GM23338 (cell line): Measurements from ENCODE around the gene RPL27A. TPM values are rescaled to one million over a fixed set of nuclear protein-coding genes. Genes with fewer than 3 reads are reported as not detected.

Experiments used
- ATAC-seq: fragments of 200-7000 bp; cut with Tn5 transposase; 3 replicates; pipeline ENCODE4 v1.9.1; 2020
- DNase-seq: peaks from one replicate; pipeline ENCODE4 v3.0.0-alpha.2; 2015; ENCODE audit warnings: low spot score
- H2AFZ ChIP-seq: fragments of 200-600 bp; sonication (generic); 2 replicates; pipeline ENCODE4 v1.8.0; 2016; ENCODE audit warnings: antibody characterized with exemption, mild to moderate bottlenecking, moderate library complexity
- H3F3A ChIP-seq: fragments of 200-600 bp; sonication (generic); replicated peaks from 2 replicates; pipeline ENCODE4 v1.8.0; 2017; ENCODE audit warnings: antibody characterized with exemption, mixed run types, low read depth
- H3K27ac ChIP-seq: fragments of 200-600 bp; sonication (generic); 2 replicates; pipeline ENCODE4 v1.6.1; 2016; ENCODE audit warnings: low read depth
- H3K27me3 ChIP-seq: fragments of 200-600 bp; sonication (generic); 2 replicates; pipeline ENCODE4 v1.8.0; 2016; ENCODE audit warnings: mild to moderate bottlenecking, mixed run types, moderate library complexity; ENCODE audit not compliant: insufficient read depth
- H3K36me3 ChIP-seq: fragments of 200-600 bp; sonication (generic); 2 replicates; pipeline ENCODE4 v1.8.0; 2016; ENCODE audit warnings: mild to moderate bottlenecking; ENCODE audit not compliant: insufficient read depth
- H3K4me1 ChIP-seq: fragments of 200-600 bp; sonication (generic); 2 replicates; pipeline ENCODE4 v1.8.0; 2016; ENCODE audit warnings: mild to moderate bottlenecking, moderate library complexity; ENCODE audit not compliant: insufficient read depth
- H3K4me2 ChIP-seq: fragments of 200-600 bp; sonication (generic); 2 replicates; pipeline ENCODE4 v1.7.1; 2017; ENCODE audit warnings: mixed run types
- H3K4me3 ChIP-seq: fragments of 200-600 bp; sonication (generic); 2 replicates; pipeline ENCODE4 v1.6.1; 2016; ENCODE audit warnings: mixed run types
- H3K79me2 ChIP-seq: fragments of 200-600 bp; sonication (generic); replicated peaks from 2 replicates; pipeline ENCODE4 v1.8.0; 2017; ENCODE audit warnings: mild to moderate bottlenecking; ENCODE audit not compliant: insufficient read depth
- H3K9me2 ChIP-seq: fragments of 200-600 bp; sonication (generic); 2 replicates; pipeline ENCODE4 v1.8.0; 2017; ENCODE audit not compliant: insufficient read depth
- H4K20me1 ChIP-seq: fragments of 200-600 bp; sonication (generic); replicated peaks from 2 replicates; pipeline ENCODE4 v1.8.0; 2017; ENCODE audit warnings: mild to moderate bottlenecking; ENCODE audit not compliant: insufficient read depth
- H3K27ac Mint-ChIP-seq: 2 replicates; pipeline ENCODE4 v1.8.0; 2020; ENCODE audit warnings: inconsistent platforms, mild to moderate bottlenecking, moderate library complexity, mixed read lengths
- H3K27me3 Mint-ChIP-seq: 3 replicates; pipeline ENCODE4 v1.8.0; 2022; ENCODE audit warnings: low read depth, mild to moderate bottlenecking, moderate library complexity, mixed read lengths, inconsistent platforms; ENCODE audit not compliant: insufficient read depth, poor library complexity
- H3K36me3 Mint-ChIP-seq: 3 replicates; pipeline ENCODE4 v1.8.0; 2021; ENCODE audit warnings: low read depth, mild to moderate bottlenecking, inconsistent platforms, moderate library complexity, mixed read lengths
- H3K4me1 Mint-ChIP-seq: 3 replicates; pipeline ENCODE4 v1.8.0; 2020; ENCODE audit warnings: mild to moderate bottlenecking, inconsistent platforms, mixed read lengths
- H3K4me3 Mint-ChIP-seq: 3 replicates; pipeline ENCODE4 v1.8.0; 2021; ENCODE audit warnings: moderate library complexity, mild to moderate bottlenecking, inconsistent platforms, mixed read lengths
- H3K9me3 Mint-ChIP-seq: 3 replicates; pipeline ENCODE4 v1.8.0; 2020; ENCODE audit warnings: moderate library complexity, mild to moderate bottlenecking, inconsistent platforms, mixed read lengths
- CREB1 ChIP-seq: fragments of 250-450 bp; sonication (Bioruptor Pico); IDR thresholded peaks from 2 replicates; pipeline ENCODE4 v1.5.0; 2020; ENCODE audit warnings: low read depth, mild to moderate bottlenecking, moderate library complexity
- CTCF ChIP-seq, 2 experiments: fragments of 200-600 bp in 1 of 2; sonication (generic) in 1 of 2; conservative IDR thresholded peaks; 2 replicates each; pipeline versions ENCODE4 v1.5.1 to v1.6.1; 2016 to 2017; ENCODE audit warnings: antibody characterized with exemption in 2 of 2, low read depth in 2 of 2, mild to moderate bottlenecking in 2 of 2, moderate library complexity in 1 of 2
- EZH2 ChIP-seq: fragments of 200-600 bp; sonication (generic); IDR thresholded peaks from one replicate; pipeline ENCODE4 v1.8.0; 2017; ENCODE audit warnings: antibody characterized with exemption, mild to moderate bottlenecking, low read depth; ENCODE audit not compliant: unreplicated experiment
- JUNB ChIP-seq: IDR thresholded peaks from one replicate; pipeline ENCODE4 v1.6.1; 2016; ENCODE audit warnings: antibody characterized with exemption; ENCODE audit not compliant: unreplicated experiment
- NANOG ChIP-seq: IDR thresholded peaks from 2 replicates; pipeline ENCODE4 v1.6.1; 2016; ENCODE audit warnings: antibody characterized with exemption, borderline replicate concordance
- POLR2AphosphoS5 ChIP-seq: IDR thresholded peaks from 2 replicates; pipeline ENCODE4 v1.6.1; 2016; ENCODE audit warnings: antibody characterized with exemption, low read depth
- REST ChIP-seq: IDR thresholded peaks from one replicate; pipeline ENCODE4 v1.6.1; 2018; ENCODE audit warnings: antibody characterized with exemption; ENCODE audit not compliant: unreplicated experiment
- STAT1 ChIP-seq: IDR thresholded peaks from one replicate; pipeline ENCODE4 v1.6.1; 2016; ENCODE audit warnings: antibody characterized with exemption; ENCODE audit not compliant: unreplicated experiment
- ZNF114 ChIP-seq: fragments of 250-450 bp; sonication (Bioruptor Pico); IDR thresholded peaks from 2 replicates; pipeline ENCODE4 v1.5.0; 2020; ENCODE audit warnings: mild to moderate bottlenecking, moderate library complexity
- ZNF331 ChIP-seq: fragments of 250-450 bp; sonication (Bioruptor Pico); IDR thresholded peaks from 2 replicates; pipeline ENCODE4 v1.5.0; 2020; ENCODE audit warnings: low read depth, mild to moderate bottlenecking, moderate library complexity
- polyA plus RNA-seq: library from polyadenylated mRNA; unstranded; fragments of >200 nt; fragmentation: Nextera tagmentation; extraction: Ambion mirVana; gene quantifications from 2 replicates; pipeline ENCODE4 v1.2.1, GENCODE V29; 2016
- total RNA-seq: library from RNA; depleted of rRNA; stranded (reverse); fragments of >200 nt; shearing (Covaris generic); gene quantifications from 2 replicates; pipeline ENCODE4 v1.2.3, GENCODE V29; 2014
- TF ChIP-seq, protein P1 (sequence below): IDR thresholded peaks from 2 replicates; pipeline ENCODE4 v1.6.1; 2016; ENCODE audit warnings: antibody characterized with exemption

The RPL27A gene
- total and polyA plus RNA-seq, 2 experiments from 2014 or later = 1,283 to 3,167 TPM

GRCh38 chr11:8681837-8682302, 722 bp upstream of the RPL27A start:
- peaks cover 12% of the 10 kb centered on the region for H4K20me1 ChIP-seq
- Mint-ChIP-seq H3K9me3 (no peaks in the 10 kb centered on the region; the same call in 2 of the 3 replicates), H3K36me3 (peaks cover 62% of the 10 kb centered on the region), H3K27ac (peak overlapping the region; percentile 98), H3K4me1 (peaks cover 38% of the 10 kb centered on the region), H3K4me3 (peak overlapping the region; percentile 91), H3K27me3 (peaks cover 18% of the 10 kb centered on the region)
- H3K27ac ChIP-seq = peak overlapping the region; percentile 99
- peak overlapping the region; percentile 82 for H3K4me2 ChIP-seq
- no peak for TF ChIP-seq CREB1 (CRISPR knock-in tag)
- TF ChIP-seq, protein P1, sequence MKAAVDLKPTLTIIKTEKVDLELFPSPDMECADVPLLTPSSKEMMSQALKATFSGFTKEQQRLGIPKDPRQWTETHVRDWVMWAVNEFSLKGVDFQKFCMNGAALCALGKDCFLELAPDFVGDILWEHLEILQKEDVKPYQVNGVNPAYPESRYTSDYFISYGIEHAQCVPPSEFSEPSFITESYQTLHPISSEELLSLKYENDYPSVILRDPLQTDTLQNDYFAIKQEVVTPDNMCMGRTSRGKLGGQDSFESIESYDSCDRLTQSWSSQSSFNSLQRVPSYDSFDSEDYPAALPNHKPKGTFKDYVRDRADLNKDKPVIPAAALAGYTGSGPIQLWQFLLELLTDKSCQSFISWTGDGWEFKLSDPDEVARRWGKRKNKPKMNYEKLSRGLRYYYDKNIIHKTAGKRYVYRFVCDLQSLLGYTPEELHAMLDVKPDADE = no peak
- TF ChIP-seq EZH2 = no peak
- TF ChIP-seq CTCF (conservative IDR thresholded peaks at IDR 0.05; ENCODE audit: low read depth in 2 of 2) = no peak
- no peak for TF ChIP-seq POLR2AphosphoS5
- TF ChIP-seq ZNF114 = no peak
- no peak for TF ChIP-seq REST
- TF ChIP-seq NANOG = no peak
- TF ChIP-seq JUNB = no peak
- TF ChIP-seq STAT1 = no peak
- no peak for TF ChIP-seq ZNF331 (CRISPR knock-in tag)
- peak overlapping the region; percentile 100 for H3K4me3 ChIP-seq
- H3K4me1 ChIP-seq = peaks cover 24% of the 10 kb centered on the region
- peaks cover 33% of the 10 kb centered on the region for H3K79me2 ChIP-seq
- no peaks in the 10 kb centered on the region for H3K27me3 ChIP-seq
- ATAC-seq (no peak), DNase-seq (no peak)
- 0 out of 2 replicates have a peak overlapping the region, but pooled peaks have one; percentile 6 for H2AFZ ChIP-seq
- peaks cover 38% of the 10 kb centered on the region for H3F3A ChIP-seq
- peaks cover 29% of the 10 kb centered on the region for H3K36me3 ChIP-seq
- H3K9me2 ChIP-seq = peaks cover 8% of the 10 kb centered on the region; the same call in 1 of the 2 replicates
